C4-2B (cell line): ENCODE data around the gene PRPF4.

Experiments
- CTCF ChIP-seq: fragments of 450-650 bp; conservative IDR thresholded peaks from 2 replicates; pipeline ENCODE4 v1.5.1; 2017; ENCODE audit warnings: mild to moderate bottlenecking
- ZFX ChIP-seq: fragments of 450-650 bp; IDR thresholded peaks from 2 replicates; pipeline ENCODE4 v1.6.1; 2017

GRCh38 chr9:113274474-113275156 lies 843 bp upstream of the PRPF4 start:
- TF ChIP-seq CTCF (peak; percentile 88), ZFX (no peak)
